Measurements from ENCODE around the gene RTL1.

DNA sequence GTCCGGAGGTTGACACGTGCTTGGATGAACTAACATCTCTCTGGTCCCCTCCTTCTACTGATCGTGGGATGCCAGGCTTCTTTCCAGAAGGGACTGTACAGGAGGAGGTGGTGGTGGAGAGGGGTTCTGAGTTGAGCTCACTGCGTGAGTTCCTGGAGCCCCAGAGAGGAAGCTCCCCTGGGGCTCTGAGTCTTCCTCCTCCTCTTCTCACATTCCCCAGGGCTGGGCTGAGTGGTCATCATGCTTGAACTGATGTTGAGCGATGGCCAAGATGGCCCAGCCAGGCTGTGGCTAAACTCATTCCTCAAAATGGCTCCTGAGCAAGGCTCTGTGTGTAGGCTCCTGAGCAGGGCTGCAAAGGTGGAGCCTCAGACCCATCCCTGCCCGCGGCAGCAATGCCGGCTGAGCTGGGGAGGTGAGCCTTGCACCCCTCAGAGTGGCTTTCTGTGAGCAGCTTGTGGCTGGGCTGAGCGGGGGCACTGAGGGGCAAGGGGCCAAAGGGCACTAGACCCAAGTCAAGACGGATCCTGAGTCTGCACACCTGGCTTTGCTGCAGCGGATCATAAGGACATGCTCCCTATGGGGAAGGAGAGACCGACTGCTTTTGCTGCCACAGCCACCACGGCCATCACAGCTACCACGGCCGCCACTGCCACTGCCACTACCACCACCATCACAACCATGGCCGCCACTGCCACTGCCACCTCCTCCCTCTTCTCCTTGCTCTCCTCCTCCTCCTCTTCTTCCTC, 42.2 kb downstream of the RTL1 start:
- TF ChIP-seq, protein P1, sequence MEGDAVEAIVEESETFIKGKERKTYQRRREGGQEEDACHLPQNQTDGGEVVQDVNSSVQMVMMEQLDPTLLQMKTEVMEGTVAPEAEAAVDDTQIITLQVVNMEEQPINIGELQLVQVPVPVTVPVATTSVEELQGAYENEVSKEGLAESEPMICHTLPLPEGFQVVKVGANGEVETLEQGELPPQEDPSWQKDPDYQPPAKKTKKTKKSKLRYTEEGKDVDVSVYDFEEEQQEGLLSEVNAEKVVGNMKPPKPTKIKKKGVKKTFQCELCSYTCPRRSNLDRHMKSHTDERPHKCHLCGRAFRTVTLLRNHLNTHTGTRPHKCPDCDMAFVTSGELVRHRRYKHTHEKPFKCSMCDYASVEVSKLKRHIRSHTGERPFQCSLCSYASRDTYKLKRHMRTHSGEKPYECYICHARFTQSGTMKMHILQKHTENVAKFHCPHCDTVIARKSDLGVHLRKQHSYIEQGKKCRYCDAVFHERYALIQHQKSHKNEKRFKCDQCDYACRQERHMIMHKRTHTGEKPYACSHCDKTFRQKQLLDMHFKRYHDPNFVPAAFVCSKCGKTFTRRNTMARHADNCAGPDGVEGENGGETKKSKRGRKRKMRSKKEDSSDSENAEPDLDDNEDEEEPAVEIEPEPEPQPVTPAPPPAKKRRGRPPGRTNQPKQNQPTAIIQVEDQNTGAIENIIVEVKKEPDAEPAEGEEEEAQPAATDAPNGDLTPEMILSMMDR (IDR thresholded peaks at IDR 0.05; ENCODE audit: borderline replicate concordance, extremely low read depth, low read length, poor library complexity, severe bottlenecking), result no peak
- no peak for TF ChIP-seq EZH2 (IDR thresholded peaks at IDR 0.05; ENCODE audit: borderline replicate concordance, low read depth, low read length, severe bottlenecking)

All from DND-41 (cell line).